ENCODE results near the gene SNX24.

Gene SNX24

DNA sequence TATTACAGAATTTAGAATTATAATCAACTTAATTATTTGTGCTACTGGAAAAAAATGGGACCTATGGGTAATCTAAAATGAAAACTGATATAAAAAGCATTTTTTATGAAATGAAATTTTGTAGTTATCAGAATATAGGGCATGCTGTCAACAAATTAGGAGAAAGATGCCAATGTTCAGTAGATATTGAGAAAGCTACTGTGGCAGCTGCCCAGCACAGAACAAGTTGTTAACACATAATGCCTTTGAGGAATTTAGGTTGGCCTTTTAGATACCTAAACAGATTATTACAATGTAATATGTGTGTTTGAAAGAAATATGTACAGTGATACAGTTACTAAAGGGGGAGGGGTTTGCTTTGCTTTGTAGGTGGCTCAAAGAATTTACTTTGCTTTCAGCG is 137.0 kb downstream of the SNX24 start:
- no peak for DNase-seq (ENCODE audit: low read depth)
- no peak overlapping the region for H3K4me3 ChIP-seq (ENCODE audit: low read length)
- TF ChIP-seq, protein P1, sequence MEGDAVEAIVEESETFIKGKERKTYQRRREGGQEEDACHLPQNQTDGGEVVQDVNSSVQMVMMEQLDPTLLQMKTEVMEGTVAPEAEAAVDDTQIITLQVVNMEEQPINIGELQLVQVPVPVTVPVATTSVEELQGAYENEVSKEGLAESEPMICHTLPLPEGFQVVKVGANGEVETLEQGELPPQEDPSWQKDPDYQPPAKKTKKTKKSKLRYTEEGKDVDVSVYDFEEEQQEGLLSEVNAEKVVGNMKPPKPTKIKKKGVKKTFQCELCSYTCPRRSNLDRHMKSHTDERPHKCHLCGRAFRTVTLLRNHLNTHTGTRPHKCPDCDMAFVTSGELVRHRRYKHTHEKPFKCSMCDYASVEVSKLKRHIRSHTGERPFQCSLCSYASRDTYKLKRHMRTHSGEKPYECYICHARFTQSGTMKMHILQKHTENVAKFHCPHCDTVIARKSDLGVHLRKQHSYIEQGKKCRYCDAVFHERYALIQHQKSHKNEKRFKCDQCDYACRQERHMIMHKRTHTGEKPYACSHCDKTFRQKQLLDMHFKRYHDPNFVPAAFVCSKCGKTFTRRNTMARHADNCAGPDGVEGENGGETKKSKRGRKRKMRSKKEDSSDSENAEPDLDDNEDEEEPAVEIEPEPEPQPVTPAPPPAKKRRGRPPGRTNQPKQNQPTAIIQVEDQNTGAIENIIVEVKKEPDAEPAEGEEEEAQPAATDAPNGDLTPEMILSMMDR (conservative IDR thresholded peaks at IDR 0.05; ENCODE audit: low read depth, low read length), result no peak

DNA sequence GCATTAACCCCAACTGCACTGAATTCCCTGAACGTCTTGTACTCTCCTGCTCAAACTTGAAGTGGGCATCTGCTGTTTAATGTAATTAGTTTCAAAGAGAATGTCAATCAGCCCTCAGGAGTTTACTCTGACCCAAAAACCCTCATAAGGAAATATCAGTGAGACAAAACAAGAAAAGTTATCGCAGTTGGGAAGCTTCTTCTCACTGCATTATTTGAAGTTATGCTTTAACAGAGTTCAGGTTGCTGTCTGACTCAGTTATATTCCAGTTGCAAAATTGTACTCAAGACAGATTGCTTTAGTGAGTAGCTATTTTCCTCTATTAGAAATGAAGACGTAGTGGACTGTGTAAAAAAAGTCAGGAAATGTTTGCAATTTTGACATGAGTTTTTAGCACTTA is 139.0 kb downstream of the SNX24 start:
- TF ChIP-seq, protein P1 (conservative IDR thresholded peaks at IDR 0.05; ENCODE audit: low read depth, low read length), result no peak
- no peak overlapping the region for H3K4me3 ChIP-seq (ENCODE audit: low read length)
- no peak for DNase-seq (ENCODE audit: low read depth)

DNA sequence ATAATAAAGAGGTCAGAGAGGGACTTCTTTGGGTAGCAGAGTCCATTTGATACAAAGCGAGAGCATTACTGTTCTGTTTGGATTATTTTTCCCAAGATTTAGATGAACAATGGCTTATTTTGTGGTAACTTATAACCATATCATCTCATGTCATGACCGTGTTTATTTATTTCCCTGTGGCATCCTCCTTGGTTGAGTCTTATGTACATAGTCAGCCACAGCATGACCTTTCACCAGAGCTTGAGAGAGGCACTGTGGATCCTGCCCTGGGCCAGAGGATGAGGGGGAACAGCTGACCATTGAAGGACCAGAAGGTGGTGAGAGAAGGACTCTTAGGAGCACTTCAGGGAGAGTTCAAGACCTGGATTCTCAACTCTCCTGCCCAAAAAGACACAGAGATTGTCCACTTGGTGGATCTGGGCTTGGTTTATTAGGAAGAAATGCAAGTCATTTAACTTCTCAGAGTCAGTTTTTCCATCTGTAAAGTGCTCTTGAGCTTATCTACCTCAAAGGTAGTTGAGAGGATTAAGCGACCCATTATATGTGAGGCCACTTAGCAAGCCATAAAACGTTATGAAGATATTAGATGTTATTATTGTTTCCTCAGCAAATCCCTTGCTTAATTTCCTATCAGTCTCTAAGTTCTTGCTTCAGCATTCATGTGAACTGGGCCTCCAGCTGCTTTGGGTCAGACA is 139.7 kb downstream of the SNX24 start:
- no peak for DNase-seq (ENCODE audit: low read depth)
- H3K4me3 ChIP-seq (ENCODE audit: low read length), result no peak overlapping the region
- TF ChIP-seq, protein P1 (conservative IDR thresholded peaks at IDR 0.05; ENCODE audit: low read depth, low read length), result no peak

DNA sequence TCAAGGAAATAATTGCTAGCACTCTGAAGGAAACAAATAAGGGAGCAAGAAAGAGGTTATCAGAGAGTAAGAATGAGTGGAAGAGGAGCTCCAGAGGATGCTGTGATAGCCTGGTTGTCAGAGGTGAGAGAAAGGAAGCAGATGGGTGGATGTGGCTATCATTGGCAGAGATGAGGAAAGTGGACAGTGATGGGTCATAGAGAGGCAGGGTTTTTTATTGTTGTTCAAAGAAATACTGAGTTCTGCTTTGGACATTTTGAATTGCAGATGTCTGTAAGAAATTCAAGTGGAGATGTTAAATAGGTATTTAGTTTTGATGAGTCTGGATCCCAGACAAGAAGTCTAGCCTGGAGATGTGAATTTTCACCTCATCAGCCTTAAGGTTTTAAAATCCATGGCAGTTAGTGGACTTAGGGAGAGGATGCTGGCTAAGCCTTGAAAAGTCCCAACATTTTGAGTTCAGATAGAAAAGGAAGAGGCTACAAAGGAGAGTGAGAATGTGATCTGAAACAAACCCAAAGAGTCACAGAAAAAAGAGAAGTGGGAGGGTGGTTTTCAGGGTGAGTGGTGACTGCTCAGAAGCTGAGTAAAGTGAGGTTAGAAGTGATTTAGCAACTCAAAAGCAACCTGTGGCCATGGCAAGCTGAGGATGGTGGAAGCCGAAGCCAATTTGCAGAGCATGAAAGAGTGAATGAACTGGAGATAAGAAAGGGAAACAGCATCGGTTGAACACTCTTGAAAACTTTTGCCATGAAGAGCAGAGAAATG is 140.7 kb downstream of the SNX24 start:
- H3K4me3 ChIP-seq (ENCODE audit: low read length), result no peak overlapping the region
- TF ChIP-seq, protein P1 (conservative IDR thresholded peaks at IDR 0.05; ENCODE audit: low read depth, low read length), result no peak
- no peak for DNase-seq (ENCODE audit: low read depth)

DNA sequence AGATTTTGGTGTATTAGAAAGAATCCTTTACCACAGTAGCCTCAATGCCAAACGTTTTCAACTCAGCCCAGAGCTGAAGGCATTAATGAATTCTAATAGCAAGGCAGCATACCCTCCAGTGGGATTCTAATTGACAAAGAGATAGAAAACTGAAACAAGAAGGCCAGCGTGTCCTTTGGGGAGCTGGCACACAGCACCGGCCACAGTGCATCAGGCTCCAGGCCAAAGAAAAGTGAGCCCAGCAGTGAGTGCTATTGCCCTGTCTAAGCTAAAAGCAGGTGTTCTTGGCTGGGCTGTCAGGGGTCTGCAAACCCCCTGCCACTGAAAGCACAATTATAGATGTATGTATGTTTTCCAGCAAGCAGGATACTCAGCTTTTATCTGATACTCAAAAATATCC is 150.7 kb downstream of the SNX24 start:
- no peak for DNase-seq (ENCODE audit: low read depth)
- H3K4me3 ChIP-seq (ENCODE audit: low read length), result no peak overlapping the region
- TF ChIP-seq, protein P1 (conservative IDR thresholded peaks at IDR 0.05; ENCODE audit: low read depth, low read length), result no peak

DNA sequence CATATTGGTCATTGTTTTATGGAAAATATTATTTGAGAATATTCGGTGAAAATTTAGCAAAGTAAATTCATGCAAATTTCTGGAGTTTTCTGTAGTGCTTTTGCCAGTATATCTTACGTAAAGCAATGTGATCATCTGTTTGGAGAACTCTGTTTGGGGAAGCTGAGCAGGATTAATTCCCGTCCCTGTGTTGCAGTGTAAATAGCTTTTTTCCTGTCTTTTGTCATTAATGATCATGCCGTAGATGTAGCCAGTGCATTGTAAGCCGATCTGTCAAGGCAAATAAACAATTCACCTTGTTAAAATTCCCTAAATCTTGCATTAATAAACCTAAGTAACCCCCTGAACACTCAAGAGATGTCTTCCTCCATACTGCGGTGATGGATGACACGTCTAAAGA is 151.9 kb downstream of the SNX24 start:
- no peak overlapping the region for H3K4me3 ChIP-seq (ENCODE audit: low read length)
- TF ChIP-seq, protein P1 (conservative IDR thresholded peaks at IDR 0.05; ENCODE audit: low read depth, low read length), result no peak
- no peak for DNase-seq (ENCODE audit: low read depth)
